Dedifferentiated amniotic fluid mesenchymal stem cell (primary cell): ENCODE measurements around the gene CDC34.
A peak's percentile ranks its signal among the peaks of the same experiment; 100 is the strongest.

ENCODE experiments used
- DNase-seq: peaks from one replicate; pipeline ENCODE4 v3.0.0-alpha.2; 2016; ENCODE audit errors: extremely low spot score

Gene CDC34

DNA sequence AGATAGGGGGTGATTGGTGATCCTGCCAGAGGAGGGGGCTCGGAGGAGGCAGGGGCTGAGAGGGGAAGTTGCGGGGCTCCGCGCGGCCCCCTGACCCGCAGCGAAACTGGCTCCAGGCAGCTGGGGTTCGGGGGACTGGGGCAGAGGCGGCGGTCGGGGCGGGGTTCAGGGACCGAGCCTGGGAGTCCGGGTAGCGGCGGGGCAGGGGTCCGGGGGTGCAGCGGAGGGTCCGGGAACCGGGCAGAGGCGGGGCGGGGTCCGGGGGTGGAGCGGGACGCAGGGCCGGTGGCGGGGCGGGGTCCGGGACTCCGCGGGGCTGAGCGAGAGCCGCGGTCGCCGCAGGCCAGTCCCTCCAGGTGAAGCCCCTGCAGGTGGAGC lies 34.1 kb upstream of the CDC34 start:
- DNase-seq: no peak

GRCh38 chr19:497869-498510 lies 33.6 kb upstream of the CDC34 start:
- DNase-seq: no peak

GRCh38 chr19:498511-498891 lies 33.1 kb upstream of the CDC34 start:
- DNase-seq: no peak

DNA sequence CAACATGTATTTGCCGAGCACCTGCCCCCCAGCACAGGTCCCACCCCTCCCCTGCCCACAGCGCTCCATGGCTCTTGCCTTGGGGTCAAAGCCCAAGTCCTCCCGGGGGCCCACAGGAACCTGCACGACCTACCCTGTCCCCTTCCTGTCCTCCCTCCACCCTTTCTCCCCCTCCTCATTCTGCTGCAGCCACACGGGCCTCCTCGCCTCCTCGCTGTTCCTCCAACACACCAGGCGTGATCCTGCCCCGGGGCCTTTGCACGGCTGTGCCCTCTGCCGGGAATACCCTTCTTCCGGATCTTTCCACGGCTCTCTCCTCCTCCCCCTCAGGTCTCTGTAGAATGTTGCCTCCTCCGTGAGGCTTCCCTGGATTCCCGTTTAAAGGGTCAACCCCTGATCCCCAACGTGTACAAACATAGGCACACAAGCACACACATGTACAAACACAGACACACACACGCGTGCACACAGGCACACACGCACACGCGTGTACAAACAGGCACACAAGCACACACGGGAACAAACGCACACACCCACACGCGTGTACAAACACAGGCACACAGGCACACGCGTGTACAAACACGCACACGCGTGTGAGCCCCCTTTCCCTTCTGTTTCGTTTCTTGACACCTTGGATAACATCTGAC lies 32.5 kb upstream of the CDC34 start:
- DNase-seq: no peak

DNA sequence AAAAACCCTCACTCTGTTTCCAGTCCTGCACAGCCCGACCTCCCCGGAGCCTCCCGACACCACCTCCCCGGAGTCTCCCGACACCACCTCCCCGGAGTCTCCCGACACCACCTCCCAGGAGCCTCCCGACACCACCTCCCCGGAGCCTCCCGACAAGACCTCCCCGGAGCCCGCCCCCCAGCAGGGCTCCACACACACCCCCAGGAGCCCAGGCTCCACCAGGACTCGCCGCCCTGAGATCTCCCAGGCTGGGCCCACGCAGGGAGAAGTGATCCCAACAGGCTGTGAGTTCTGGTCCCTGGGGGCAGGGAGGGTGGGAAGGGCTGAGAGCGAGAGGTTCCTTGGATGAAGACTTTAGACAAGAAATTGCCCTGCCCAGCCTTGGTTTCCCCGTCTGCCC lies 29.9 kb upstream of the CDC34 start:
- no peak for DNase-seq

DNA sequence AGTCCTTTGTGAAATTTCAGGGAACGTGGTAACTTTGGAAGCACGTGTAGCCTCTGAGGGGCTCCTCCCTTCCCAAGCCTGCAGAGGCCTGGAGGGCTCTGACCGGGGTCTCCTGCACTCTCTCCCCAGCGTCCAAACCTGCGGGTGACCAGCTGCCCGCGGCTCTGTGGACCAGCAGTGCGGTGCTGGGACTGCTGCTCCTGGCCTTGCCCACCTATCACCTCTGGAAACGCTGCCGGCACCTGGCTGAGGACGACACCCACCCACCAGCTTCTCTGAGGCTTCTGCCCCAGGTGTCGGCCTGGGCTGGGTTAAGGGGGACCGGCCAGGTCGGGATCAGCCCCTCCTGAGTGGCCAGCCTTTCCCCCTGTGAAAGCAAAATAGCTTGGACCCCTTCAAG lies 26.9 kb upstream of the CDC34 start:
- DNase-seq: no peak

DNA sequence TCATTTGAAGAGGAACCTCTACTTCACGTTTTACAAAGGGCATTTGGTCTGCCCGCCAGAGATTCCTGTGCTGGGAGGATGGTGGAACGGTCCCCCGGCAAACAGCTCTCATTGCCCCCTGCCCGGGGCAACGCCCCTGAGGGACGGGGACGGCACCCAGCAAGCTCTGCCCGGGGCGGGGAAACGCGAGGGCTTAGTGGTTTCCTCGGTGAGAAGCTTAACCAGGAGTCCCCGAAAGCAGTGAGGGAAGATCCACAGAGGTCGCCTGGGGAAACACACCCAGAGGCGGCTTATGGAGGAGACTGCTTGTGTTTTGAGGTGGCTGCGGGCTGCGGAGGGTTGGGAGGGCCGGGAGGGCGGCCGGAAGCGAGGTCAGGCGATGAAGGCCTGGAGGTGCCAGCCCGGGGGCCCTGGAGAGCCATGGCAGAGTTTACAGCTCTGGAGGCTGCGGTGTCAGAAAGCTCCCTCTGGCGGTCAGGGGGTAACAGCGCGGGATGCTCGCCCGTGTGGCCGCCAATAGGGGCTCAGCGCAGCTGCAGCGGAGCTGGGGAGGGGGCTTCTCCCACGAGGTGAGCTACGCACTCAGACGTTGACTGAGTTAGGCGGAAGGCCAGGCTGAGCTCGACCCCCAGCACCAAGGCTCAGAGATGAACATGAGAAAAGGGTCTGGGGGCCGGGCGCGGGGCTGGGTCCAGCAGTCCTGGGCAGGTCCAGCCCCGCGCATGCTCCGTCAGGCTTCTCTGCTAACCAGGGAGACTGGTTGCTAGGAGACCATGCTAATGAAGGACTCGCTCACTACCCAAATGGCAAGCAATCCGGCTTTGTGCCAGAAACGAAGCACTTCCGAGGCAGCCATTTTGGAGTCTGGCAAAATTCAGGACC lies 24.9 kb upstream of the CDC34 start:
- DNase-seq: peak; percentile 90

GRCh38 chr19:507286-508203 lies 24.0 kb upstream of the CDC34 start, which contains the start of gene TPGS1:
Gene TPGS1, plus strand, starts transcription at chr19:507497. Its CDS starts 10 bp downstream, at chr19:507507.
- DNase-seq: peak; percentile 100

DNA sequence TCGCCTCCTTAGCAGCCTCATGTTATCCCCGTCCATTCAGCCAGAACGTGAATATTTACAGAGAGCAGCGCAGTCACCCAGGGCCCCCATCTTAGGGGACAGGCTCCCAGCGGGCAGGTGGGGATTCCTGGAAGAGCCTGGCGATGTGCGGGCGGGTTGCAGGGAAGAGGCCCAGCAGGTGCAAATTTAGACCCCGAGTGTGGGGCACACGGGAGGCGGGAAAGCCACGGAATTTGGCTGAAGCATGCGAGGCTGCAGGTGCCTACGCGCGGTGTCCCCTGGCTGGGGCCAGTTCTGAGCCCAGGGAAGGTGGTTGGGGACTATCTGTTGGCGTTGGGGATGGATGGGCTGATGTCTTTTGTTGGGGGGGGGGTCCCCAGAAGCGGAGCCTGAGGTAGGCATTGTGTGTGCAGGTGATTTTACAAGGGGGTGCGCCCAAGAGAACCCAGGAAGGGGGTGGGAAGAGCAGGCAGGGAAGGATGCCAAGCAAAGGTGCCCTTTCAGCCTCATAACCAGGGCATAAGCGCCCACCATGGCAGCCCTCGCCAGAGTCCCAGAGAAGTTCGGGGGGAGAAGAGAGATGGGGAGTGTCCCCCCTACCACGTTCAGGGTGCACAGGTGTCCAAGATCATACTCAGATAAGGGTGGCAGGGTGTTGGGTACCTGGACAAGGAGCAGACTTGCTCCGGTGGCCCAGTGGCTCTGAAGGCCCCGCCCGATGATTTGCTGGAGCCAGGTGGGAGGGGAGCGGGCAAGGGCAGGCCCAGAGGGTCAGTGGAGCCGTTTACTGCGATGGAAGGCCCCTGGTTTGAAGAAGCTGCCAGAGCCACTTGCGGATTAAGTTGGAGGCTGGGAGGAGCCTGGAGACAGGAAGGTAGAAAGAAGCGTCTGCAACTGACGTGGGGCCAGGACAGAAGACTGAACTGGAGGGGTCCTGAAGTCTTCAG lies 23.1 kb upstream of the CDC34 start:
- DNase-seq: no peak

DNA sequence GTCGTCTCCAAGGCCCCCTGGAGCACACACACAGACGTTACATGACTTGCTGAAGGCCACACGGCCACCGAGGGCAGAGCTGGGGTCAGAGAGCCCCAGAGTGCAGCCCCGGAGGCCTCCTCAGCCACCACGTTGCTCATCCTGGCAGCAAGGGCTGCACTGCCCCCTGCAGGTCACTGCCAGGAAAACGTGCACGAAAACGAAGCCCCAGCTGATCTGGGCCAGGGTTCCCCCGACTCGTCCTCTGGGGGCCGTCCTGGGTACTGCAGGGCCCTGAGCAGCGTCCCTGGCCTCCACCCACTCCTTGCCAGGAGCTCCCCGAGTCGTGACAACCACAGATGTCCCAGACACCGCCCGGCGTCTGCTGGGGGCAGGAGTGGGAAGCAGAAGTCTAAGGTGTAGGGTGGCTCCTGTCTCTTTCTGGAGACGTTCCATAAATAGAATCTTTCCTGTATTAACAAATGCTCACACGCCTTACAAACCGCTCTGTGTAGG lies 20.9 kb upstream of the CDC34 start:
- peak; percentile 88 for DNase-seq

DNA sequence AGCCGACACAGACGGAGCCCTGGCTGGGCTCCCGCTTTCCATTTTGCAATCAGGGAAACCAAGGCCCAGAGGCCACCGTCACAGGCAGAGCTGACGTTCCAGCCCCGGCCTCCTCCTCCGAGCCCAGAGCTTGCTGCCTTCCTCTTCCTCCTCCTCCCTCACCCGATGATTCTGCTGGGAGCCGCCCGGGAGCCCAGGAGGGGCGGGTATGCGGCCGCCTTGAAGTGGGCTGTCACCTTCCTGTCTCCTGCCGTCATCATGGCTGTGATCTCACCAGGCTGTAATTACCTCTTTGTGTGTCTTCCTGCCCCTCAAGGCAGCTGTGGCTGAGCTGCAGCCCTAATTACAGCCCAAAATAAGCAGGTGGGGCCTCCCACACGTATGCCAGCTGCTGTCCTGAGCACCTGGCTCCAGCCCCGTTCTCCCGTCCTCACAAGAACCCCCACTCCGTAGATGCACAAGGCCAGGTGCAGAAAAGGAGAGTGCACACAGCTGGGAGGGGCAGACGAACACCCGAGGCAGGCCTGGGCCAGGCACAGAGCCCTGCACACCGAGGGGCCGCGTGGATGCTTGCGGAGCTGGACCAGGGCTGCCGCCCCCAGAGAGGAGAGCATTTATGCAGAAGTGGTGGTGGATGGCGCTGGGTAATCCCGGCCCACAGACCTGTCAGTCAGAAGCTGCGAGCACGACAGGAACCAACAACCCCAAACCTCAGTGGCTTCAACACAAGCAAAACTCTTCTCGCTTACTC lies 20.3 kb upstream of the CDC34 start:
- peak; percentile 26 for DNase-seq

GRCh38 chr19:512547-513365 lies 18.8 kb upstream of the CDC34 start:
- no peak for DNase-seq

GRCh38 chr19:513368-514165 lies 18.0 kb upstream of the CDC34 start:
- no peak for DNase-seq

GRCh38 chr19:514166-514663 lies 17.3 kb upstream of the CDC34 start:
- DNase-seq: no peak

- peak; percentile 87 for DNase-seq
Measured at GRCh38 chr19:517721-518597, 13.6 kb upstream of the CDC34 start.

- DNase-seq: no peak
Measured at GRCh38 chr19:518598-519231, 12.8 kb upstream of the CDC34 start.
